Hepatocyte (in vitro differentiated cells): ENCODE data around the gene TNFRSF1B. TPM values are rescaled to one million over a fixed set of nuclear protein-coding genes. Genes with fewer than 3 reads are reported as not detected.
"Not testable (repeated sequence)": the region's sequence is repeated elsewhere in the genome, so short reads cannot be mapped to it uniquely, and the experiment has no call there.

ENCODE experiments used
- DNase-seq: peaks from one replicate; pipeline ENCODE4 v3.0.0-alpha.2; 2016; ENCODE audit warnings: low spot score
- H2AFZ ChIP-seq: fragments of 200-600 bp; sonication (generic); 2 replicates; pipeline ENCODE4 v1.6.0; 2016; ENCODE audit warnings: antibody characterized with exemption, mild to moderate bottlenecking
- H3K27ac ChIP-seq: fragments of 200-600 bp; sonication (generic); 2 replicates; pipeline ENCODE4 v1.5.1; 2016; ENCODE audit warnings: mild to moderate bottlenecking
- H3K27me3 ChIP-seq: fragments of 200-600 bp; sonication (generic); 2 replicates; pipeline ENCODE4 v1.6.1; 2016
- H3K36me3 ChIP-seq: fragments of 200-600 bp; sonication (generic); replicated peaks from 2 replicates; pipeline ENCODE4 v1.5.1; 2016; ENCODE audit warnings: low read depth; ENCODE audit not compliant: insufficient read depth
- H3K4me1 ChIP-seq: fragments of 200-600 bp; sonication (generic); 2 replicates; pipeline ENCODE4 v1.5.1; 2016; ENCODE audit warnings: mild to moderate bottlenecking, moderate library complexity; ENCODE audit not compliant: insufficient read depth
- H3K4me2 ChIP-seq: fragments of 200-600 bp; sonication (generic); 2 replicates; pipeline ENCODE4 v1.6.0; 2016
- H3K4me3 ChIP-seq: fragments of 200-600 bp; sonication (generic); 2 replicates; pipeline ENCODE4 v1.5.1; 2016; ENCODE audit warnings: mild to moderate bottlenecking
- H3K79me2 ChIP-seq: fragments of 200-600 bp; sonication (generic); 2 replicates; pipeline ENCODE4 v1.6.0; 2017; ENCODE audit warnings: mild to moderate bottlenecking
- H3K9me2 ChIP-seq: fragments of 200-600 bp; sonication (generic); replicated peaks from 2 replicates; pipeline ENCODE4 v1.6.0; 2017; ENCODE audit warnings: mild to moderate bottlenecking; ENCODE audit not compliant: insufficient read depth
- H3K9me3 ChIP-seq: fragments of 200-600 bp; sonication (generic); 2 replicates; pipeline ENCODE4 v1.5.1; 2016; ENCODE audit warnings: low read depth, mild to moderate bottlenecking
- H4K20me1 ChIP-seq: fragments of 200-600 bp; sonication (generic); 2 replicates; pipeline ENCODE4 v1.6.0; 2016; ENCODE audit warnings: mild to moderate bottlenecking; ENCODE audit not compliant: insufficient read depth, poor library complexity, severe bottlenecking
- CTCF ChIP-seq: fragments of 200-600 bp; sonication (generic); IDR thresholded peaks from 2 replicates; pipeline ENCODE4 v1.5.1; 2016; ENCODE audit warnings: antibody characterized with exemption, mild to moderate bottlenecking; ENCODE audit not compliant: poor library complexity
- EZH2 ChIP-seq: fragments of 200-600 bp; sonication (generic); IDR thresholded peaks from 2 replicates; pipeline ENCODE4 v1.6.1; 2016; ENCODE audit warnings: antibody characterized with exemption, mild to moderate bottlenecking, borderline replicate concordance
- EZH2phosphoT487 ChIP-seq: fragments of 200-600 bp; sonication (generic); IDR thresholded peaks from one replicate; pipeline ENCODE4 v1.6.1; 2018; ENCODE audit warnings: antibody characterized with exemption, mild to moderate bottlenecking, low read depth, moderate library complexity; ENCODE audit not compliant: unreplicated experiment, severe bottlenecking
- WGBS: methylation state at CpG from one replicate; pipeline ENCODE4 v1.1.6; 2016; ENCODE audit warnings: low lambda C conversion rate; ENCODE audit errors: missing lambda C conversion rate; 5-methylcytosine and 5-hydroxymethylcytosine counted together
- polyA plus RNA-seq: library from polyadenylated mRNA; unstranded; fragments of >200 nt; fragmentation: Nextera tagmentation; extraction: Ambion mirVana; gene quantifications from 2 replicates; pipeline ENCODE4 v1.2.1, GENCODE V29; 2016
- total RNA-seq: library from RNA; depleted of rRNA; stranded (reverse); fragments of >200 nt; gene quantifications from 2 replicates; pipeline ENCODE4 v1.2.3, GENCODE V29; 2014

Gene TNFRSF1B
- total and polyA plus RNA-seq, 2 experiments from 2014 or later, result 4.3 to 13.4 TPM

DNA sequence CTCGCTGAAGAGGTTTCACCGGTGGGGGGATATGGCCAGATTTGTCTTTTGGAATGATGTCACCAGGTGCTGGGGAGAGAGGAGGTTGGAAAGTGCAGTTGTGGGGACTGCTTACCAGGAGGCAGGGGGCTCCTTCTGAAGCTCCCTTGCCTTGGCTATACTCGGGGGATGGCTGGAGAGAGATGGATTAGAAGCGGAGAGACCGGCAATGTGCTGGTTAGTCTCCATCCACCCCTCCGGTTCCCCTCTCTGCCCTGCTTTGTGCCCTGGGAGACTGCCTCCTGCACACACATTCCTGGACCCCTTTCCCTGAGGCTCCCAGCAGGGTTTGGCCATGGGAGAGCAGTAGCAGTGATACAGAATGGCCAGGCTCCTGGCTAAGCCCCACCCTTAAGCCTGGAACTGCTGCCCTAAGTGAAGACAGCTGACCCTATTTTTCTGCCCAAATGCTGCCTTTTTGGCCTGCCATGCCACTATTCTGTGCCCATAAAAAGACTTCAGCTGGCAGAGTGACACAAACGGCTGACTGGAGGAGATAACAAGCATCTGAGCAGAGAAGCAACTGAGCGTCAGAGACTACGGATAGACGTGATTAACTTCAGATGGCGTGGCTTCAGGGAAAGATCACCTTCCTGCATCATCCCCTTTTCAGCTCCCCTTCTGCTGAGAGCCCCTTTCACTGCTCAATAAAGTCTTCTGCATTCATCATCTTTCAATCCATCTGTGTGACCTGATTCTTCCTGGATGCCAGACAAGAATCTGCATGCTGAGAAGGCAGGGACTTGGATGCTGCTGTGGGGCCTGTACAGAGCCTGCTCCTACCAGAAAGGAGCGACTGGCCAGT lies 48.5 kb downstream of the TNFRSF1B start:
- Histone ChIP-seq H2AFZ (no peak overlapping the region), H3K4me1 (no peaks in the 10 kb centered on the region), H3K9me2 (no peaks in the 10 kb centered on the region), H3K27ac (no peak overlapping the region), H3K79me2 (no peaks in the 10 kb centered on the region), H4K20me1 (no peaks in the 10 kb centered on the region), H3K4me2 (no peak overlapping the region), H3K9me3 (no peaks in the 10 kb centered on the region), H3K27me3 (no peaks in the 10 kb centered on the region), H3K36me3 (no peaks in the 10 kb centered on the region), H3K4me3 (no peak overlapping the region)
- TF ChIP-seq EZH2phosphoT487, result no peak
- no peak for TF ChIP-seq EZH2
- no peak for TF ChIP-seq CTCF
- WGBS, result 92% methylated on average over 12 of the region's 12 CpGs
- DNase-seq, result no peak

GRCh38 chr1:12219800-12220199 lies 53.0 kb downstream of the TNFRSF1B start:
- DNase-seq, result no peak
- Histone ChIP-seq H3K9me2 (no peaks in the 10 kb centered on the region), H3K36me3 (no peaks in the 10 kb centered on the region), H3K79me2 (no peaks in the 10 kb centered on the region), H3K27ac (no peak overlapping the region), H4K20me1 (no peaks in the 10 kb centered on the region), H2AFZ (no peak overlapping the region), H3K4me2 (no peak overlapping the region), H3K4me3 (no peak overlapping the region), H3K27me3 (no peaks in the 10 kb centered on the region), H3K9me3 (no peaks in the 10 kb centered on the region), H3K4me1 (no peaks in the 10 kb centered on the region)
- 93% methylated on average over 4 of the region's 4 CpGs for WGBS
- no peak for TF ChIP-seq EZH2phosphoT487
- no peak for TF ChIP-seq CTCF
- TF ChIP-seq EZH2, result no peak

GRCh38 chr1:12220890-12221289 lies 54.1 kb downstream of the TNFRSF1B start:
- no peak for TF ChIP-seq CTCF
- TF ChIP-seq EZH2phosphoT487, result no peak
- no peak for TF ChIP-seq EZH2
- Histone ChIP-seq H3K9me3 (no peaks in the 10 kb centered on the region), H3K4me1 (no peaks in the 10 kb centered on the region), H3K27ac (no peak overlapping the region), H3K27me3 (no peaks in the 10 kb centered on the region), H3K9me2 (no peaks in the 10 kb centered on the region), H3K4me3 (no peak overlapping the region), H3K4me2 (no peak overlapping the region), H3K36me3 (no peaks in the 10 kb centered on the region), H3K79me2 (no peaks in the 10 kb centered on the region), H4K20me1 (no peaks in the 10 kb centered on the region), H2AFZ (no peak overlapping the region)
- 82% methylated on average over 2 of the region's 2 CpGs for WGBS
- DNase-seq, result no peak

DNA sequence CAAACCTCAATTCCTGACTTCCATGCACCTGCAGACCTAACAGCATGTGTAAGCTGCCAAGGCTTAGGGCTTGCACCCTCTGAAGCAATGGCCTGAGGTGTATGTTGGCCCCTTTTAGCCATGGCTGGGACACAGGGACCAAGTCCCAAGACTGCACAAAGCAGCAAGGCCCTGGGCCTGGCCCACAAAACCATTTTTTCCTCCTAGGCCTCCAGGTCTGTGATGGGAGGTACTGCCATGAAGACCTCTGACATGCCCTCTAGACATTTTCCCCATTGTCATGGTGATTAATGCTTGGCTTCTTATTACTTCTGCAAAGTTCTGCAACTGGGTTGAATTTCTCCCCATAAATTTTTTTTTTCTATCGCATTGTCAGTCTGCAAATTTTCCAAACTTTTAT lies 55.9 kb downstream of the TNFRSF1B start:
- not testable (repeated sequence) for H2AFZ ChIP-seq, H3K4me3 ChIP-seq, H3K36me3 ChIP-seq, H4K20me1 ChIP-seq, H3K27me3 ChIP-seq, H3K9me2 ChIP-seq, DNase-seq, H3K79me2 ChIP-seq, H3K4me1 ChIP-seq, H3K4me2 ChIP-seq, H3K9me3 ChIP-seq, H3K27ac ChIP-seq
- WGBS, result 100% methylated on average over 1 of the region's 1 CpG

DNA sequence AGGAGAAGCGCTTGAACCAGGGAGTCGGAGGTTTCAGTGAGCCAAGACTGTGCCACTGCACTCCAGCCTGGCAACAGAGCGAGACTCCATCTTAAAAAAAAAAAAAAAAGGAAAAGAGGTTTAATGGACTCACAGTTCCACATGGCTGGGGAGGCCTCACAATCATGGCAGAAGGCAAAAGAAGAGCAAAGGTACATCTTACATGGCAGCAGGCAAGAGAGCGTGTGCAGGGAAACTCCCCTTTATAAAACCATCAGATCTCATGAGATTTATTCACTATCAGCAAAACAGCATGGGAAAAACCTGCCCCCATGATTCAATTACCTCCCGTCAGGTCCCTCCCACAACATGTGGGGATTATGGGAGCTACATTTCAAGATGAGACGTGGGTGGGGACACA lies 57.3 kb downstream of the TNFRSF1B start:
- H3K4me2 ChIP-seq, H3K4me1 ChIP-seq, DNase-seq, H2AFZ ChIP-seq, H3K4me3 ChIP-seq, H3K36me3 ChIP-seq, H3K9me2 ChIP-seq, H3K27ac ChIP-seq, H3K27me3 ChIP-seq, H3K9me3 ChIP-seq, H3K79me2 ChIP-seq, H4K20me1 ChIP-seq: not testable (repeated sequence)
- 85% methylated on average over 6 of the region's 6 CpGs for WGBS
